ENCODE results near the gene SASH1.

Gene SASH1

DNA sequence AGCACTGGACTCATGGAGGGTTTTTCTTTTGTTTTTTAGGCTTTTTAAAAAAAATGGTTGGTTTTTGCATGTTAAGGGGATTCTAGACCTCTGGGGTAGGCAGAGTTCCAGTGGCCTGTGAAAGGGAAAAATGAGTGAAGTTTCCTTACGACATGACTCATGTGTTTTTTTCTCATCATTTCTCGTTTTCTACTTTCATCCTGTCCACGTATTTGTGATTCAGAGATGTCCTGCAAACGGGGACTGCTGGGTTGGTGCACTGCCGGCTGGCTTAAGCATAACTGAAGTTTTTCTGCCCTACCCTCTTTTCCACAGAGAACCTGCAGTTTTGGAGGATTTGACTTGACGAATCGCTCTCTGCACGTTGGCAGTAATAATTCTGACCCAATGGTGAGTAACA, 182.3 kb downstream of the SASH1 start:
- TF ChIP-seq JUND (IDR thresholded peaks at IDR 0.05; ENCODE audit: low read depth) = no peak
- in situ Hi-C loops (cut with HindIII; ENCODE audit: low pct_unique_long_range_greater_than_20kb, low sequenced_read_pairs) = no loop called here
- no peak for DNase-seq (ENCODE audit: low read depth in 1 of 2, low spot score in 1 of 2)

GRCh38 chr6:148525453-148525852, 182.8 kb downstream of the SASH1 start:
- DNase-seq (ENCODE audit: low read depth in 1 of 2, low spot score in 1 of 2) = no peak
- in situ Hi-C loops (cut with HindIII; ENCODE audit: low pct_unique_long_range_greater_than_20kb, low sequenced_read_pairs) = no loop called here
- TF ChIP-seq JUND (IDR thresholded peaks at IDR 0.05; ENCODE audit: low read depth) = no peak

DNA sequence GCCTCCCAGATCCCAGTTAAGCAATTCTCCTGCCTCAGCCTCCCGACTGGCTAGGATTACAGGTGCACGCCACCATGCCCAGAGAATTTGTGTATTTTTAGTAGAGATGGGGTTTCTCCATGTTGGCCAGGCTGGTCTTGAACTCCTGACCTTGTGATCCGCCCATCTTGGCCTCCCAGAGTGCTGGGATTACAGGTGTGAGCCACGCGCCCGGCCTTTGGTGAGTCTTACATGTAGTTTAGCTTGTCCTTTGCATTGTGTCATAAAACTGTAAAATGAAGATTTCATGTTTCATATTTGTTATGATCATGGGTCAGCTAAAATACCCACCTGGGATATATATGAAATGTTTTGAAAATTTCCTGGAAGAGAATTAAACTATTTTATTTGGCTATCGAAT, 183.5 kb downstream of the SASH1 start:
- DNase-seq (ENCODE audit: low read depth in 1 of 2, low spot score in 1 of 2) = no peak
- no peak for TF ChIP-seq JUND (IDR thresholded peaks at IDR 0.05; ENCODE audit: low read depth)
- in situ Hi-C loops (cut with HindIII; ENCODE audit: low pct_unique_long_range_greater_than_20kb, low sequenced_read_pairs) = no loop called here

- no peak for DNase-seq (ENCODE audit: low read depth in 1 of 2, low spot score in 1 of 2)
- in situ Hi-C loops (cut with HindIII; ENCODE audit: low pct_unique_long_range_greater_than_20kb, low sequenced_read_pairs) = no loop called here
- no peak for TF ChIP-seq JUND (IDR thresholded peaks at IDR 0.05; ENCODE audit: low read depth)
Measured at GRCh38 chr6:148528292-148528691, 185.7 kb downstream of the SASH1 start.

DNA sequence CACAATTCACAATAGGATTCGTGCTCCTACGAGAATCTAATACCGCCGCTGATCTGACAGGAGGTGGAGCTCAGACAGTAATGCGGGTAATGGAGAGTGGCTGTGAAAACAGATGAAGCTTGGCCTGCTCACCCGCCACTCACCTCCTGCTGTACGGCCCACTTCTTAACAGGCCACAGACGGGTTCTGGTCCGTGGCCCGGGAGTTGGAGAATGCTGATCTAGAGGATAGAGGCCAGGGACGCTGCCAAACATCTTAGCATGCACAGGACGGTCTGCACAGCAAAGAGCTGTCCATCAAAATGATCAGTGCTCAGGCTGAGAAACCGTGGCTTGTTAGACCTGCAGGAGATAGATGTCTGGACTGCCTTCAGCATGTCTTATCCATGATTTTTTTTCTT, 186.4 kb downstream of the SASH1 start:
- DNase-seq (ENCODE audit: low read depth in 1 of 2, low spot score in 1 of 2) = no peak
- in situ Hi-C loops (cut with HindIII; ENCODE audit: low pct_unique_long_range_greater_than_20kb, low sequenced_read_pairs) = no loop called here
- TF ChIP-seq JUND (IDR thresholded peaks at IDR 0.05; ENCODE audit: low read depth) = no peak

- TF ChIP-seq JUND (IDR thresholded peaks at IDR 0.05; ENCODE audit: low read depth) = no peak
- no peak for DNase-seq (ENCODE audit: low read depth in 1 of 2, low spot score in 1 of 2)
- in situ Hi-C loops (cut with HindIII; ENCODE audit: low pct_unique_long_range_greater_than_20kb, low sequenced_read_pairs) = no loop called here
Measured at GRCh38 chr6:148530394-148530953, 187.8 kb downstream of the SASH1 start.

- no peak for DNase-seq (ENCODE audit: low read depth in 1 of 2, low spot score in 1 of 2)
- no peak for TF ChIP-seq JUND (IDR thresholded peaks at IDR 0.05; ENCODE audit: low read depth)
- in situ Hi-C loops (cut with HindIII; ENCODE audit: low pct_unique_long_range_greater_than_20kb, low sequenced_read_pairs) = no loop called here
Measured at GRCh38 chr6:148530976-148531375, 188.3 kb downstream of the SASH1 start.

DNA sequence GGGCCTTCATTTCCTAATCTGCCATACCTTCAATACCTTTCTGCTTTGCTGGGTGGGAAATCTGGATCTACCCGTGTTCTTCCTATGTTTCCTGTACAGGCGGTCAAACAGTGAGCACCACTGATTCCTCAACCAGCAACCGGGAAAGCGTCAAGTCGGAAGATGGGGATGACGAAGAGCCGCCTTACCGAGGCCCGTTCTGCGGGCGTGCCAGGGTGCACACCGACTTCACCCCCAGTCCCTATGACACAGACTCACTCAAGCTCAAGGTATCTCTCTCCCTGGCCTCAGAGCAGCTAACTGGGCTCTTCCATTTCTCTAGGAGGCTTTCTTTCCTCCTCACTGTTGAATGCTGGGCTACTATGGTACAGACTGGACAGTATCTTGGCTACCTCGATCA, 190.1 kb downstream of the SASH1 start:
- in situ Hi-C loops (cut with HindIII; ENCODE audit: low pct_unique_long_range_greater_than_20kb, low sequenced_read_pairs) = no loop called here
- TF ChIP-seq JUND (IDR thresholded peaks at IDR 0.05; ENCODE audit: low read depth) = no peak
- DNase-seq (ENCODE audit: low read depth in 1 of 2, low spot score in 1 of 2) = no peak

DNA sequence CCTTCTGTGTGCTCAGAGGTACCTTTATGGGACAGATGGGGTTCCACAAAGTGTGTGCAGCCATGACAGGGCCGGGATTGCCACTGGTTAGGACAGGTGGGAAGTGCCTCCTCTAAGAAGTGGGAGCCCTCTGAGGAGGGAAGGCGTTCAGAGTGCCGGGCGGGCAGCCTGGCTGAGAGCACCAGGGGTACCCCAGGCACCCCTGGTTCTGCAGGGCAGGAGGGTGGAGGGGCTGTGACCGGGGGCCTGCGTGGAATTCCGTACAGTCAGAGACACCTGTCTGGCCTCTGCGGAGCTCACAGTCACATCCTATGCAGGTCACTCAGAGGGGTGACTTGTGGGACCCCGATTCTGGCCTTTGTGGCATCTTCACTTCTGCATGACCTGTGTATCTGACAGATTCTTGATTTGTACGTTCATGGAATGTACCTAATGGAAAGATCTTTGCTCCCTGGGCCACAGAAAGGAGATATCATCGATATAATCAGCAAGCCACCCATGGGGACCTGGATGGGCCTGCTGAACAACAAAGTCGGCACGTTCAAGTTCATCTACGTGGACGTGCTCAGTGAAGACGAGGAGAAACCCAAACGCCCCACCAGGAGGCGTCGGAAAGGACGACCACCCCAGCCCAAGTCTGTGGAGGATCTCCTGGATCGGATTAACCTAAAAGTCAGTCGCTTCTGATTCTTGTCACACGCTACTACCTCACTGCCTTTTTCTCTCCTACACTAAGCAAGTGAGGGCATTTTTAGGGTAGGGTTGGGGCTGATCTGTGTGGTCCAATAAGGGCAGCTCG, 190.9 kb downstream of the SASH1 start:
- in situ Hi-C loops (cut with HindIII; ENCODE audit: low pct_unique_long_range_greater_than_20kb, low sequenced_read_pairs) = no loop called here
- no peak for DNase-seq (ENCODE audit: low read depth in 1 of 2, low spot score in 1 of 2)

GRCh38 chr6:148534871-148535270, 192.2 kb downstream of the SASH1 start:
- no peak for TF ChIP-seq JUND (IDR thresholded peaks at IDR 0.05; ENCODE audit: low read depth)
- in situ Hi-C loops (cut with HindIII; ENCODE audit: low pct_unique_long_range_greater_than_20kb, low sequenced_read_pairs) = no loop called here
- DNase-seq (ENCODE audit: low read depth in 1 of 2, low spot score in 1 of 2) = no peak

More for the DNA sequence above, 190.9 kb downstream of the SASH1 start:
- no peak for TF ChIP-seq JUND (IDR thresholded peaks at IDR 0.05; ENCODE audit: low read depth)

- TF ChIP-seq JUND (IDR thresholded peaks at IDR 0.05; ENCODE audit: low read depth) = no peak
- in situ Hi-C loops (cut with HindIII; ENCODE audit: low pct_unique_long_range_greater_than_20kb, low sequenced_read_pairs) = no loop called here
- DNase-seq (ENCODE audit: low read depth in 1 of 2, low spot score in 1 of 2) = no peak
Measured at GRCh38 chr6:148535381-148535780, 192.7 kb downstream of the SASH1 start.

GRCh38 chr6:148535976-148536375, 193.3 kb downstream of the SASH1 start:
- no peak for DNase-seq (ENCODE audit: low read depth in 1 of 2, low spot score in 1 of 2)
- TF ChIP-seq JUND (IDR thresholded peaks at IDR 0.05; ENCODE audit: low read depth) = no peak
- in situ Hi-C loops (cut with HindIII; ENCODE audit: low pct_unique_long_range_greater_than_20kb, low sequenced_read_pairs) = no loop called here

- no peak for DNase-seq (ENCODE audit: low read depth in 1 of 2, low spot score in 1 of 2)
- no peak for TF ChIP-seq JUND (IDR thresholded peaks at IDR 0.05; ENCODE audit: low read depth)
- in situ Hi-C loops (cut with HindIII; ENCODE audit: low pct_unique_long_range_greater_than_20kb, low sequenced_read_pairs) = no loop called here
Measured at GRCh38 chr6:148538261-148539190, 195.9 kb downstream of the SASH1 start.
